H1 (cell line): ENCODE data around the gene SLC5A10. TPM values are rescaled to one million over a fixed set of nuclear protein-coding genes. Genes with fewer than 3 reads are reported as not detected.

Experiments
- CTCF ChIA-PET: fragments of 300-600 bp; sonication (Branson Sonifier 250); formaldehyde crosslinking; loops from one replicate; lab custom pipeline; 2021; ENCODE audit not compliant: partially characterized antibody; lab: Charles Lee
- POLR2A ChIA-PET: fragments of 300-600 bp; sonication (Branson Sonifier 250); formaldehyde crosslinking; loops from one replicate; lab custom pipeline; 2021; ENCODE audit warnings: inconsistent platforms; ENCODE audit not compliant: partially characterized antibody; lab: Charles Lee
- DNase-seq, 2 experiments: peaks; one replicate each; pipeline versions ENCODE4 v3.0.0 to v3.0.0-alpha.2; 2010 to 2022; ENCODE audit warnings: low spot score in 2 of 2, low read depth in 1 of 2, mixed read lengths in 1 of 2
- FAIRE-seq: peaks from 2 replicates; lab custom pipeline; 2011; peaks lifted over from hg19 to GRCh38; lab: Jason Lieb, UNC
- H2AFZ ChIP-seq: 2 replicates; pipeline ENCODE4 v1.8.1; 2012; ENCODE audit warnings: low read length, inconsistent platforms
- H2AK5ac ChIP-seq: 2 replicates; pipeline ENCODE4 v1.6.1; 2013; ENCODE audit warnings: low read depth, low read length
- H2BK120ac ChIP-seq: replicated peaks from 2 replicates; pipeline ENCODE3; 2013; ENCODE audit warnings: low read depth, low read length, inconsistent platforms
- H2BK12ac ChIP-seq: 2 replicates; pipeline ENCODE4 v1.6.1; 2013; ENCODE audit warnings: low read depth, low read length
- H2BK15ac ChIP-seq: 2 replicates; pipeline ENCODE4 v1.6.1; 2013; ENCODE audit warnings: low read length
- H2BK20ac ChIP-seq: 2 replicates; pipeline ENCODE4 v1.6.1; 2013; ENCODE audit warnings: low read length
- H2BK5ac ChIP-seq: 2 replicates; pipeline ENCODE4 v1.6.1; 2013; ENCODE audit warnings: low read depth, low read length
- H3K14ac ChIP-seq: 2 replicates; pipeline ENCODE4 v1.6.1; 2013; ENCODE audit warnings: inconsistent platforms; ENCODE audit not compliant: insufficient read length
- H3K18ac ChIP-seq: 2 replicates; pipeline ENCODE4 v1.6.1; 2013; ENCODE audit warnings: low read length; ENCODE audit errors: extremely low read depth
- H3K23ac ChIP-seq: 2 replicates; pipeline ENCODE4 v1.6.1; 2013; ENCODE audit warnings: inconsistent platforms; ENCODE audit not compliant: insufficient read length
- H3K23me2 ChIP-seq: 2 replicates; pipeline ENCODE4 v1.6.1; 2013; ENCODE audit warnings: low read depth, low read length
- H3K27ac ChIP-seq: 2 replicates; pipeline ENCODE4 v1.6.1; 2011; ENCODE audit warnings: low read depth, low read length, inconsistent platforms
- H3K27me3 ChIP-seq, 4 experiments: replicated peaks in 1 of 4; 1 replicate in 1 of 4; 2 replicates in 3 of 4; pipeline versions ENCODE4 v1.6.1 to v1.8.1; 2011 to 2013; ENCODE audit warnings: low read length in 3 of 4, mild to moderate bottlenecking in 3 of 4, inconsistent platforms in 2 of 4, mixed read lengths in 2 of 4, moderate library complexity in 1 of 4; ENCODE audit not compliant: control insufficient read depth in 3 of 4, insufficient read depth in 3 of 4; ENCODE audit errors: extremely low read depth in 1 of 4
- H3K36me3 ChIP-seq, 4 experiments: 2 replicates each; pipeline versions ENCODE4 v1.6.1 to v1.8.1; 2011 to 2013; ENCODE audit warnings: mild to moderate bottlenecking in 4 of 4, low read length in 3 of 4, moderate library complexity in 2 of 4, control low read depth in 1 of 4, inconsistent platforms in 1 of 4; ENCODE audit not compliant: insufficient read depth in 4 of 4, control insufficient read depth in 2 of 4
- H3K4ac ChIP-seq: replicated peaks from 2 replicates; pipeline ENCODE3; 2013; ENCODE audit warnings: low read length, low read depth, mixed read lengths, inconsistent platforms; ENCODE audit not compliant: insufficient read length
- H3K4me1 ChIP-seq, 4 experiments: replicated peaks in 1 of 4; 1 replicate in 1 of 4; 2 replicates in 3 of 4; pipeline versions ENCODE4 v1.6.1 to v1.8.1; 2011 to 2013; ENCODE audit warnings: low read length in 3 of 4, inconsistent platforms in 2 of 4, mixed read lengths in 1 of 4; ENCODE audit not compliant: insufficient read depth in 4 of 4, control insufficient read depth in 3 of 4
- H3K4me2 ChIP-seq, 2 experiments: 2 replicates each; pipeline versions ENCODE4 v1.6.1 to v1.8.1; 2011 to 2013; ENCODE audit warnings: low read depth in 2 of 2, low read length in 2 of 2, control low read depth in 1 of 2, inconsistent platforms in 1 of 2, mild to moderate bottlenecking in 1 of 2; ENCODE audit not compliant: insufficient read depth in 1 of 2
- H3K4me3 ChIP-seq, 4 experiments: fragments of 200-600, 300-600 bp in 1 of 4; sonication (generic), shearing (Covaris generic), sonication (Bioruptor Twin) in 1 of 4; 2 replicates each; pipeline versions ENCODE4 v1.5.1 to v1.8.1; 2011 to 2016; ENCODE audit warnings: low read length in 4 of 4, low read depth in 3 of 4, control low read depth in 2 of 4, inconsistent platforms in 2 of 4, mild to moderate bottlenecking in 2 of 4, mixed read lengths in 1 of 4, moderate library complexity in 1 of 4; ENCODE audit not compliant: insufficient read depth in 2 of 4; ENCODE audit errors: extremely low read depth in 1 of 4
- H3K56ac ChIP-seq: replicated peaks from 2 replicates; pipeline ENCODE3; 2013; ENCODE audit warnings: low read depth, mild to moderate bottlenecking, mixed read lengths, low read length, inconsistent platforms; ENCODE audit not compliant: insufficient read length
- H3K79me1 ChIP-seq: 2 replicates; pipeline ENCODE4 v1.6.1; 2013; ENCODE audit warnings: low read depth, low read length, control low read depth
- H3K79me2 ChIP-seq, 2 experiments: 2 replicates each; pipeline versions ENCODE4 v1.6.1 to v1.8.1; 2012 to 2013; ENCODE audit warnings: low read length in 2 of 2, mild to moderate bottlenecking in 2 of 2, inconsistent platforms in 1 of 2; ENCODE audit not compliant: insufficient read depth in 2 of 2, control insufficient read depth in 1 of 2
- H3K9ac ChIP-seq, 4 experiments: replicated peaks in 1 of 4; 1 replicate in 1 of 4; 2 replicates in 3 of 4; pipeline versions ENCODE4 v1.6.1 to v1.8.1; 2011 to 2013; ENCODE audit warnings: low read depth in 3 of 4, low read length in 3 of 4, control low read depth in 2 of 4, mild to moderate bottlenecking in 2 of 4, moderate library complexity in 2 of 4, inconsistent platforms in 1 of 4; ENCODE audit errors: extremely low read depth in 1 of 4
- H3K9me3 ChIP-seq, 2 experiments: 2 replicates each; pipeline versions ENCODE4 v1.6.1 to v1.8.1; 2012 to 2013; ENCODE audit warnings: mild to moderate bottlenecking in 2 of 2, moderate library complexity in 2 of 2, control low read depth in 1 of 2, inconsistent platforms in 1 of 2, low read depth in 1 of 2, low read length in 1 of 2, mixed read lengths in 1 of 2; ENCODE audit not compliant: insufficient read depth in 2 of 2
- H4K20me1 ChIP-seq, 2 experiments: replicated peaks in 1 of 2; 2 replicates each; pipeline versions ENCODE3 to v1.8.1; 2011 to 2013; ENCODE audit warnings: inconsistent platforms in 2 of 2, low read length in 2 of 2, mild to moderate bottlenecking in 1 of 2; ENCODE audit not compliant: insufficient read depth in 2 of 2, control insufficient read depth in 1 of 2
- H4K5ac ChIP-seq: 2 replicates; pipeline ENCODE4 v1.6.1; 2013; ENCODE audit warnings: low read length, low read depth, mixed read lengths, inconsistent platforms; ENCODE audit not compliant: insufficient read length
- H4K8ac ChIP-seq: 2 replicates; pipeline ENCODE4 v1.8.0; 2013; ENCODE audit warnings: mild to moderate bottlenecking, moderate library complexity, low read length, inconsistent platforms; ENCODE audit not compliant: insufficient read depth; ENCODE audit errors: extremely low read depth
- H4K91ac ChIP-seq: replicated peaks from 2 replicates; pipeline ENCODE3; 2013; ENCODE audit warnings: low read length, mixed read lengths, inconsistent platforms; ENCODE audit not compliant: insufficient read length
- BCL11A ChIP-seq, 2 experiments: IDR thresholded peaks; one replicate each; pipeline ENCODE4 v1.6.1; 2011; ENCODE audit warnings: low read depth in 2 of 2, low read length in 2 of 2, mild to moderate bottlenecking in 2 of 2
- KDM5A ChIP-seq: fragments of 200-600 bp; IDR thresholded peaks from 2 replicates; pipeline ENCODE4 v1.7.1; 2012; ENCODE audit warnings: mild to moderate bottlenecking, low read length, inconsistent platforms, mixed read lengths
- RXRA ChIP-seq: IDR thresholded peaks from 2 replicates; pipeline ENCODE4 v1.6.1; 2011; ENCODE audit warnings: low read depth, mild to moderate bottlenecking, low read length, moderate library complexity; ENCODE audit not compliant: insufficient read depth
- SAP30 ChIP-seq: fragments of 300-600 bp; sonication (generic); IDR thresholded peaks from 2 replicates; pipeline ENCODE4 v1.7.1; 2012; ENCODE audit warnings: low read length, moderate library complexity, mild to moderate bottlenecking, inconsistent platforms; ENCODE audit not compliant: insufficient read depth, insufficient replicate concordance
- SIN3A ChIP-seq, 2 experiments: IDR thresholded peaks in 1 of 2; conservative IDR thresholded peaks in 1 of 2; 2 replicates each; pipeline ENCODE4 v1.6.1; 2011 to 2012; ENCODE audit warnings: low read length in 2 of 2, improper control_type of control experiment in 1 of 2, low read depth in 1 of 2, mild to moderate bottlenecking in 1 of 2
- SP4 ChIP-seq: IDR thresholded peaks from 2 replicates; pipeline ENCODE4 v1.6.1; 2012; ENCODE audit warnings: low read length, inconsistent platforms
- SUZ12 ChIP-seq: fragments of 200-600 bp; sonication (generic); IDR thresholded peaks from 2 replicates; pipeline ENCODE4 v1.6.1; 2012; ENCODE audit warnings: mild to moderate bottlenecking, inconsistent platforms, low read length, moderate library complexity, mixed read lengths
- TAF1 ChIP-seq: IDR thresholded peaks from 2 replicates; pipeline ENCODE4 v1.6.1; 2011; ENCODE audit warnings: mild to moderate bottlenecking, low read depth, low read length
- ZNF274 ChIP-seq: IDR thresholded peaks from 2 replicates; pipeline ENCODE4 v1.7.0; 2012; ENCODE audit warnings: low read length, borderline replicate concordance; ENCODE audit errors: extremely low read depth
- WGBS, 2 experiments: shearing (Covaris generic) in 1 of 2; methylation state at CpG; one replicate each; pipeline versions ENCODE4 v1.1.6 to v1.1.7; 2013 to 2015; ENCODE audit warnings: low lambda C conversion rate in 2 of 2, mixed read lengths in 2 of 2, inconsistent platforms in 1 of 2, low coverage in 1 of 2, missing lambda C conversion rate in 1 of 2; ENCODE audit not compliant: insufficient replicate concordance in 2 of 2, insufficient coverage in 1 of 2, insufficient read length in 1 of 2; ENCODE audit errors: extremely low coverage in 1 of 2, missing lambda C conversion rate in 1 of 2; 5-methylcytosine and 5-hydroxymethylcytosine counted together
- polyA plus RNA-seq, 7 experiments: library from polyadenylated mRNA; depleted of rRNA in 3 of 7; stranded (reverse) in 5 of 7; unstranded in 2 of 7; fragments of >200 nt in 5 of 7; fragments of 200-250 nt in 2 of 7; gene quantifications; 1 replicate in 5 of 7; 2 replicates in 1 of 7; 4 replicates in 1 of 7; pipeline versions ENCODE4 v1.2.1 to v1.2.3, GENCODE V29; 2011 to 2013; ENCODE audit warnings: missing spikeins in 2 of 7, mixed read lengths in 2 of 7
- total RNA-seq: library from RNA; stranded (reverse); fragmentation: NEBNext Ultra II Directional; extraction: Animal tissue kit (Norgen Biotek cat#: 25700); gene quantifications from 2 replicates; pipeline ENCODE4 v1.2.1, GENCODE V29; 2021

The SLC5A10 gene
- total and polyA plus RNA-seq, 2 of the 8 experiments (the other 6 are each of a cell fraction or from before 2014, with no cell fraction given), result 0.05 to 0.11 TPM

- Histone ChIP-seq H3K23ac (no peak overlapping the region), H2BK15ac (no peak overlapping the region), H4K5ac (no peak overlapping the region), H3K27me3 (no peaks in the 10 kb centered on the region), H4K91ac (no peak overlapping the region), H3K9ac (no peak overlapping the region), H3K4ac (no peak overlapping the region), H3K27ac (no peak overlapping the region), H2BK120ac (no peak overlapping the region), H4K20me1 (no peaks in the 10 kb centered on the region), H2AK5ac (no peak overlapping the region), H3K4me3 (no peak overlapping the region), H3K14ac (no peak overlapping the region), H3K36me3 (no peaks in the 10 kb centered on the region), H3K4me1 (peaks cover 0 to 5% (median 0%) of the 10 kb centered on the region in 4 experiments; a peak in 3 of 7 replicates), H4K8ac (no peak overlapping the region), H3K9me3 (no peaks in the 10 kb centered on the region), H3K18ac (no peak overlapping the region), H3K79me1 (no peaks in the 10 kb centered on the region), H2BK5ac (no peak overlapping the region), H3K56ac (no peak overlapping the region), H2AFZ (0 out of 2 replicates have a peak overlapping the region, but pooled peaks have one; percentile 51), H3K23me2 (no peaks in the 10 kb centered on the region), H3K4me2 (no peak overlapping the region), H3K79me2 (no peaks in the 10 kb centered on the region), H2BK20ac (no peak overlapping the region), H2BK12ac (no peak overlapping the region)
- DNase-seq, result no peak
- no peak for FAIRE-seq
- 83% methylated on average over 14 of the region's 16 CpGs; no CpG with 5 or more reads in 1 of the 2 experiments for WGBS, 2 experiments
- POLR2A ChIA-PET, result interaction anchor here (1.1 to 1.7 kb wide), 2 partner anchors 40 to 63 kb away, joined by 3 to 5 read pairs; no protein-coding TSS in a partner anchor
- CTCF ChIA-PET, result interaction anchor here (0.6 to 4.1 kb wide), 29 partner anchors 7 to 103 kb away, joined by 3 to 49 read pairs (median 6); partner anchors contain the start of gene SLC5A10
- TF ChIP-seq KDM5A, result no peak
- no peak for TF ChIP-seq SUZ12
- TF ChIP-seq BCL11A (IDR thresholded peaks at IDR 0.05; ENCODE audit: low read depth in 2 of 2, low read length in 2 of 2), result no peak
- TF ChIP-seq TAF1, result no peak
- no peak for TF ChIP-seq RXRA
- TF ChIP-seq ZNF274, result no peak
- TF ChIP-seq SIN3A (conservative IDR thresholded peaks at IDR 0.05 in 1 of 2, IDR thresholded peaks at IDR 0.05 in 1 of 2; ENCODE audit: low read depth in 1 of 2, low read length in 2 of 2), result no peak
- no peak for TF ChIP-seq SP4
- TF ChIP-seq SAP30, result no peak
Observed at GRCh38 chr17:18961634-18962493, 9.9 kb downstream of the SLC5A10 start.
